ENCODE results near the gene PRKAG1.
A peak's percentile ranks its signal among the peaks of the same experiment; 100 is the strongest.

Gene PRKAG1

DNA sequence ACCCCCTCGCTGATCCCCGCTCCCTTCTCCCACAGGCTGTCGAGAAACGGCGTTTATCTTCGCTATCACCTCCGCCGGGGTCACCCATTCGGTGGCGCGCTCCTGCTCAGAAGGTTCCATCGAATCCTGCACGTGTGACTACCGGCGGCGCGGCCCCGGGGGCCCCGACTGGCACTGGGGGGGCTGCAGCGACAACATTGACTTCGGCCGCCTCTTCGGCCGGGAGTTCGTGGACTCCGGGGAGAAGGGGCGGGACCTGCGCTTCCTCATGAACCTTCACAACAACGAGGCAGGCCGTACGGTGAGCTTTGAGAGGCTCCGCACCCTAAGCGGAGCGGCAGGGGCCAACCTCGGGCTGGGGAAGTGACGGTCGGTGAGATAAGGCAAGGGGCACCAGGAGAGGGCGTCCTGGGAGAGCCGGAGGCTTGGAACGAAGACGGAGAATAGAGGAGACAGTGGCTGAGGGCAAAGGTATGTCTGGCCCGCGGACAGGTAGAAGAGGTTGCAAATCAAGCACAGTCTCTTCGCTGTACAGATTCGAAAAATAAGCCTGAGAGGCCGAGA, 38.1 kb downstream of the PRKAG1 start:
- DNase-seq = no peak

DNA sequence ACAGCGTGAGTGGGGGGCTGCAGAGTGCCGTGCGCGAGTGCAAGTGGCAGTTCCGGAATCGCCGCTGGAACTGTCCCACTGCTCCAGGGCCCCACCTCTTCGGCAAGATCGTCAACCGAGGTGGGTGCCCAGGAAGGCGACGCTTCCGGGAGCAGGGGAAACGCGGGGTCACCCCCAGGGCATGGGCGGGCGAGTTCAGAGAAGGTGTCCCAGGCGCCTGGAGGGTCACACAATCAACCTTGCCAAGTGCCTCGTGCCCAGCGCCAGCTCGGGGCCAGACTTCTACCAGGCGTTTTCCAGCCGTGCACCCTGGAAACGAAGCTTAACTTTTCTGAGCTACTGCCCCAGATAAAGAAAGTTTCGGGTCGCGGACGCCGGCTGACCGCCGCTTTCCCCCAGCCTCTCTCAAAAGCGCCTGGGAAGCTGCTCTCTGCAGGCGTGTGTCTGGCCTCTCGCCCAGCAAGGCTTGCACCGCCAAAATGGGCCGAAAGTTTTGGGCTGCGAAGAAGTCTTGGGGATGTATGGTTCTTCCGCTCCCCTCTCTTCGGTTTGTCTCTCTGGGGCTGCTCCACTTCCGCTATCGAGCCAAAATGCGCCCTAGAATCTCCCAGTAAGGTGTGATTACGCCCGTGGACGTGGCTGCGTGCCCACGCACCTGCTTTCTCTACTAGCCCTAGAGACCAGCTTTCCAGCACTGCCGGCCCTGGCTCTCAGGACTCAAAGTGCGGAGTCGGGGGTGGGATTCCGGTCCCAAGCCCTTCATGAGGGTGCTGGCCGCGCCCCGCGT, 38.8 kb downstream of the PRKAG1 start:
- no peak for DNase-seq

- no peak for DNase-seq
These were observed 39.6 kb downstream of the PRKAG1 start for GRCh38 chr12:48978741-48979601.

DNA sequence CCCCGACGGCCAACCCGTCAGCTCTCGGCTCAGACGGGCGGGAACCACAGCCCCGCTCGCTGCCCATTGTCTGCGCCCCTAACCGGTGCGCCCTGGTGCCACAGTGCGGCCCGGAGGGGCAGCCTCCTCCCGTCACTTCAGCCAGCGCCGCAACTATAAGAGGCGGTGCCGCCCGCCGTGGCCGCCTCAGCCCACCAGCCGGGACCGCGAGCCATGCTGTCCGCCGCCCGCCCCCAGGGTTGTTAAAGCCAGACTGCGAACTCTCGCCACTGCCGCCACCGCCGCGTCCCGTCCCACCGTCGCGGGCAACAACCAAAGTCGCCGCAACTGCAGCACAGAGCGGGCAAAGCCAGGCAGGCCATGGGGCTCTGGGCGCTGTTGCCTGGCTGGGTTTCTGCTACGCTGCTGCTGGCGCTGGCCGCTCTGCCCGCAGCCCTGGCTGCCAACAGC, 40.3 kb downstream of the PRKAG1 start, which contains the start of gene WNT1:
Gene WNT1, plus strand, starts transcription at position 32 of the 450 bp plus-strand sequence. Its CDS starts 329 bp downstream, at position 361.
- DNase-seq = peak; percentile 37

DNA sequence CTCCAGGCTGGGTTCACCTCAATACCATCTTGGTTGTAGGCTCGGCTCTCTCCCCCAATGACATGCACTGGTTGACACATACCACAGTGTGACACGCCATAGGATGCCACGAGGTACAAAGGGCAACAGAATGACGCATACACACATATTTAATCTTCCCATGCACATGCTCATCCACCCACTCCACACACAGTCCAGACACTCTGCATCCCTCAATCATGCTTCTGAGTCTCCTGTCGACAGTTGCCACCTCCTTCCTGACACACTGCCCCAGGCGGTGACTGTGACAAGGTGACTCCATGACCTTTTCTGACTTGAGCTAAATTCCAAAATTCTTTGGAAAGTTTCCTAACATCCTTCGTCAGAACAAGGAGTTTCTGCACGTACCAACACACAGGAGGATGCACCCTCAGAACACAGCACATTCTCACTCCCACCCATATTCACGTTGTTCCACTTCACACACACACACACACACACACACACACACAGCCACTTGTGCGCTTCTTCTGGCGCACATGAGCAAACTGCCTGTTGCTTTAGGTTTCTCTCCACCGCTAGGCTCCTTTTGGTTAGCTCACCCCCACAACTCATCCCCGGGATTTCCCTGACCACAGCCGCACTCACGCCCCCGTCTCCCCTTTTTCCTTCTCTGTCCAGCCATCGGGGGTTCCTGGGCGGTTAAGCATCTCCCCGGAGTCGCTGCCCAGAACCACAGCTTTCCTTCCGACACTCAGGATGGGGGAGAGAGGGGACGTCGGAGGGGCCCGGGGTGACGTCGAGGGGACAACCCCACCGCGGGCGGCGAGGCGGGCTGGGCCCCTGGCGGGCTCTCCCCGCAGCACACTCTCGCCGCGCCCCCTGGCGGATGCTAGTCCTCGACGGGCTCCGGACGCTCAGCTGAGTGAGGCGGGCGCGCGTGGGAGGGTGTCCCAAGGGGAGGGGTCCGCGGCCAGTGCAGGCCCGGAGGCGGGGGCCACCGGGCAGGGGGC, 41.0 kb downstream of the PRKAG1 start:
- DNase-seq = peak; percentile 94

DNA sequence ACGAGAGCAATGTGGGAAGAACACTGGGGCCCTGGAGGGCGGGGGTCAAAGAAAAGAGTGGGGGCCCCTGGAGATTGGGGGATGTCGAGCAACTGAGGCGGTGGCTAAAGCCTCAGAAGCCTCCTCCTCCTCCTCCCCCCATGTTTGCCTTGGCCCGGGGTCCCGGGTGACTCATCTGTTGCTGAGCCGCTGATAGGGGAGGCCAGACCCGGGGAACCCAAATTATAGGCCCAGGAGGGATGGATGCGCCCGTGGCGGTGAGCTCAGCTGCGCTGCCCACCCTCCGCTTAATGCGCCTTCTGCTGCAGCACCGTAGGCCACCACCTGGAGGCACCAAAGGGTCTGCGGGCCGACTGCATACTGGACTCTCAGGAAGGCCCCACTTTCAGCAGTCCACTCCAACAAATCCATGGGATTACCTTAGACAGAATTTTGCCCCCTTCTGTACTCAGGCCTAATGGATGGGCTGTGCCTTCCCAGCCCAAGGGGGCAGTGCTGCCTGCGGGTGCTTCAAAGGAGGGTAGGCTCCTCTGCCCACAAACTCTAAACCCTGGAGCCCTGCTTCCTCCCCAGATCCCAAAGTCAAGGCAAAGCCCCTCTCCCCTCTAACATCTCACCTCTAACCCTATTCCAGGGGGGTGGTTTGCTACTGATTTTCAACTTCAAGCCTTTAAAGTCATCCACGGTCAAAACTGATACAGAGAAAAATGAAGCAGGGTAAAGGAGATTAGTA, 44.5 kb downstream of the PRKAG1 start:
- peak; percentile 82 for DNase-seq

DNA sequence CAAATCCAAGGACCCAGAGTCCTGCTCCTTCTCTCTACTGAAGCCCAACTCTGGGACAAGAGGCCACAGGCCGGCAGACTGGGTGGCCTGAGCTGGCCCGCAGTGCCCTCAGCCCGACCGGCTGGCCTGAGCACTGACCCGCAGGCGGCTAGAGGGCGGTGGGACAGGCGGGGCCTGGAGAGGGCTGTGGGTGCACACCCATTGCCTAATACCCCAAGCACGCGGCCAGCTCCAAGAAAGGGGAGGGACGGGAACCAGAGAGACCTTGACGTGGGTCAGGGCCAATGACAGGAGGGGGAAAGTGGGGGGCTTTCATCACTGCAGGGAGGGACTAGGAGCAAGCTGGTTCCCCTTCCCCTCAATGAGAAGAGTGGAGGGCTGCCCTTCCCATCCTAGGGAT, 45.0 kb downstream of the PRKAG1 start:
- peak; percentile 23 for DNase-seq

DNA sequence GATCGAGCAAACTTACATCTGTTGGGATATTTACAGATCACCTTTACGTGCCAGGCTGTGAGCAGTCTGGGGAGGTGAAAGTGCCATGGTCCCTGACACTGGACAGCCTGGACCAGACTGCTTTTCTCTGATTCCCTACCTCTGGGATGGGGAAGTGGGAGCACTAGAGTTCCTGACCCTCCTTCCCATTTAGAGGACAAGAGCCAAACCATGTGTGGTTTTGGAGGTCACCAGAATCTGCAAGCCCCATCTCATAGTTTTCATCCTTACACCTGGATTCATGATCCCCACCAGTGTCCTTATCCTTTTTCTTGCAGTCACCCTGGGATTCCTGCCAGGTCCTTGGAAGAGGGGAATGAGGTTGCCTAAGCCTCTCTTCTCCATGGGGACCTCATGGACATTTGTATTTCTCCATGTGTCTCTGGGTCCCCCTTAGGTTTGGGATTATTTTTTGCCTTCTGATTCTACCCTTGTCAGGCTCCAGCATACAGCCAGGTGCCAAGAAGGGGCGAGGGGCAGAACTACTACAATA, 45.6 kb downstream of the PRKAG1 start:
- peak; percentile 18 for DNase-seq

DNA sequence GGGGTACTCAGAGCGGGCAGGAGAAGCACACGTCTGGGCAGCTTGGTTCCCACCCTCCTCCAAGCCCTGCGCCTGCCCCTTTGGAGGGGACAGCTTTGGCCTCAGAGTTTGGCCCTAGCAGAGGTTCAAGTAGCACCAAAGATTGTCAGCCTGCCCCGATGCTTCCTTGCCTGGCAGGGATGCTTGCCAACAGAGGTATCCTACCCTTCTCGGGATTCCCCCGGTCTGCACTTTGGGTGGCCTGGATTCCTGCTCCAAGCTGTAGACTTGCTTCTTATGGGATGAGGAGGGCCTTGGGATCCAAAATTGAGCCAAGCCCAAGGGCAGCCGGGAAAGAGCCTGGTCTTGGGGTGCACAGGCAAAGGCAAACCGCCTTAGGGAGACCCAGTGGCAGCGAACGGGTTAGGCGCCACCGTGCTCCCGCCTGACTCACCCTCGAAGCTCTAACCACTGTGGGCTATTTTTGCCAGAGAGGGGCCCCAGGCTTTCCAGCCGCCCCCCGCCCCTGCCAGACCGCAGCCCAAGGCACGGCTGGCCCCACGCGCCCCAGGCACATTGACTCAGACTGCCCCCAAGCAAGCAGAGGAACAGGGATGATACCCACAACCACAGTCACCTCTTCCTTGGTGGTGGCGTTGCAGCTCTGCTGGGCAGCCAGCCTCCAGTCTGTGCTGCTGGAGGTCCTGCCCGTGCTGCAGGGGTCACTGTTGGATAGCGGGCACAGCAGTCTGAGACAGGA, 46.2 kb downstream of the PRKAG1 start:
- DNase-seq = peak; percentile 31

DNA sequence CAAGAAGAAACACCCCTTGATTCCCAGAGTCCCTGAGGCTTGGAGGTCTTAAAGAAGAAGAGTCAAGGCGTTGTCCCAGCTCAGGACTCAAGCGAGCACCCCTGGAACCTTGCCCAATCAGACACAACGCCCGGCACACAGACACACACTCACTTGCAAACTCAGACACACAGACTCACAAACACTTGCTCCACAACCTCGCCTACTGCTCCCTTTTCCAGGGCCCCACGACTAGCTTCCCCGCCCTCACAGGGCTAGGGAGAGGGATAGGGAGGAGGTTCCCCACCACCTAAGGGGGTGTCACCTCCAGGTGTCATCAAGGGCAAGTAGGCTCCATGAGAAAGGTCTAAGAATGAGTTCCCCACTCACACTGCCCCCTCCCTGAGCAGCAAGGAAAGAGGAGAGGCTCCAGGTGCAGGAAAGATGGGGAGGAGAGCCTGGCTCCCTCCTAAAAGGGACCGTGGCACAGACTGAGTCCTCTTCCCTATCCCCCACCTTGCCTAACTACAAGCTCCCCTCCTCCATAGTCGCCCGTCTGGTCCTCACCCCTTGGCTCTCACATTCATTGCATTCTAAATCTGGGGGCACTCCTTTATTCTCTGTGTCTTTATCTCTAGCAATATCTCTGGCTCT, 47.8 kb downstream of the PRKAG1 start:
- peak; percentile 51 for DNase-seq

GRCh38 chr12:48969833-48970701, 48.5 kb downstream of the PRKAG1 start:
- DNase-seq = peak; percentile 23

GRCh38 chr12:48969160-48969771, 49.3 kb downstream of the PRKAG1 start:
- DNase-seq = peak; percentile 39

GRCh38 chr12:48968467-48968866, 50.1 kb downstream of the PRKAG1 start:
- peak; percentile 29 for DNase-seq

GRCh38 chr12:48967991-48968390, 50.6 kb downstream of the PRKAG1 start:
- peak; percentile 14 for DNase-seq

DNA sequence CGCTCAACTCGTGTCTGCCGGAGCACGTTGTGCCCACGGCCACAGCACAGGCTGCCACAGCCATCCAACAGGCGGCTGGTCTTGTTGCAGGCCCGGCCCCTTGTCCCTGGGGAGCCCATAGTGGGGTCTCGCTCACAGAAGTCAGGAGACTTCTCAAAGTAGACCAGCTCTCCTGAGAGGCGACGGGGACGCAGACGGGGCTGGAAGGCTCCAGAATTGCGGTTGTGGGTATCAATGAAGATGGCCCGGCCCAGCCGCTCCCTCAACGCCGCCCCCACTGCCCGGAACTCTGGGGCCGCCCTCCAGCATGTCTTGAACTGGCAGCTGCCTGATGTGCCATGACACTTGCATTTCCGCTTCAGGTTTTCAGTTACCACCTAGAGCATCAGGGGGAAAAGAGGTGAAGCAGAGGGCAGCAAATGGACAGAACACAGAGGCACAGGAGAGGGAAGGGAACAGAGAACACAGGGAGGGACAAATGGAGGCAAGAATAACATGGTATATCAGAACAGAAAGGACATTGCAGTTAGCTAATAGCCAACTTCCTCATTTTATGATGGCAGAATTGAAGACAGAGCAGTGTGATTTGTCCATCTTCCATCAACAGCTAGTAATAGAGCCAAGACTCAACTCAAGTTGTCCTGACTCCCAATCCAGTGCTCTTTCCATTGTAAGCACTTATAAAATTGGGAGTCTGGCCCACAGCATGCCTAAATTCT, 52.2 kb downstream of the PRKAG1 start:
- no peak for DNase-seq

DNA sequence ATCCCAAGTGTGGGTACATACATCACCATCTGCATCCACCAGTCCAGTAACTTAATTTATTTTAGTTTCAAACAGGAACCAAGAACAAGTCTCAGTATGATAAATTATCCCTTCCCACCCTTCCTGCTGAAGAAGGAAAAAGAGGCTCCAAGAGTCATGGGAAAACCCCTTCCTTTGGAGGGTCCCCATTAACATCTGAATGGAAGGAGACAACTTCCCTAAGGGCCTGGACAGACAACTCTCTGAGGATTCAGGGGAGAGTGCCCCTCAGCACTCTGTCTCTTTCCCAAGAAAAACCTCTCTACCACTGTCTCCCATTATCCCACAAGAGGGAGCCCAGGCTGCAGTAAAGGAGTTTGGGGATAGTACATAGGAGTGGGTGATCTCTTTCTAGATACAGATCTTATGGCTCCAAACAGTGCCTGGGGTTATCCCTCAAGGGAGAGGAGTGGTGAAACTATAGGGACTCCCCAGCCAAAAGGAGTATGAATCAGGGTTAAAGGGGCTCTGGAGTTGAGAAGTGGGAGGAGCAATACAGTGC, 53.2 kb downstream of the PRKAG1 start:
- DNase-seq = peak; percentile 53

DNA sequence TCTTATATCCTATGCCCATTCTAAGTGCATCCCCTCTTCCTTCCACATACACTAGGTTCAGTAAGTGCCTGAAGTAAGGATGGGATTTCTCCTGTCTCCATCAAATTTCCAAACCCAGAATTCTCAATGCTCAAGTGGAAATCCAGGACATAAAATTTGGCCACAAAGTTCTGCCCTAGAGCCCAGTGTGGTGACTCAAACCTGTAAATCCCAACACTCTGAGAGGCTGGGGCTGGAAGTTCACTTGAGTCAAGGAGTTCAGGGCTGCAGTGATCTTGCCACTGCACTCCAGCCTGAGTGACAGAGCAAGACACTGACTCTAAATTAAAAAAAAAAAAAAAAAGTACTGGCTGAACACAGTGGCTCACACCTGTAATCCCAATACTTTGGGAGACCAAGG, 56.8 kb downstream of the PRKAG1 start:
- no peak for DNase-seq

All from 8988T (cell line).